GM21786 (cell line): ENCODE results near the gene NANOS3.

Experiments
- ATAC-seq: cut with Tn5 transposase; IDR thresholded peaks from one replicate; pipeline ENCODE4 v1.9.1; 2021; ENCODE audit not compliant: unreplicated experiment

NANOS3 gene

DNA sequence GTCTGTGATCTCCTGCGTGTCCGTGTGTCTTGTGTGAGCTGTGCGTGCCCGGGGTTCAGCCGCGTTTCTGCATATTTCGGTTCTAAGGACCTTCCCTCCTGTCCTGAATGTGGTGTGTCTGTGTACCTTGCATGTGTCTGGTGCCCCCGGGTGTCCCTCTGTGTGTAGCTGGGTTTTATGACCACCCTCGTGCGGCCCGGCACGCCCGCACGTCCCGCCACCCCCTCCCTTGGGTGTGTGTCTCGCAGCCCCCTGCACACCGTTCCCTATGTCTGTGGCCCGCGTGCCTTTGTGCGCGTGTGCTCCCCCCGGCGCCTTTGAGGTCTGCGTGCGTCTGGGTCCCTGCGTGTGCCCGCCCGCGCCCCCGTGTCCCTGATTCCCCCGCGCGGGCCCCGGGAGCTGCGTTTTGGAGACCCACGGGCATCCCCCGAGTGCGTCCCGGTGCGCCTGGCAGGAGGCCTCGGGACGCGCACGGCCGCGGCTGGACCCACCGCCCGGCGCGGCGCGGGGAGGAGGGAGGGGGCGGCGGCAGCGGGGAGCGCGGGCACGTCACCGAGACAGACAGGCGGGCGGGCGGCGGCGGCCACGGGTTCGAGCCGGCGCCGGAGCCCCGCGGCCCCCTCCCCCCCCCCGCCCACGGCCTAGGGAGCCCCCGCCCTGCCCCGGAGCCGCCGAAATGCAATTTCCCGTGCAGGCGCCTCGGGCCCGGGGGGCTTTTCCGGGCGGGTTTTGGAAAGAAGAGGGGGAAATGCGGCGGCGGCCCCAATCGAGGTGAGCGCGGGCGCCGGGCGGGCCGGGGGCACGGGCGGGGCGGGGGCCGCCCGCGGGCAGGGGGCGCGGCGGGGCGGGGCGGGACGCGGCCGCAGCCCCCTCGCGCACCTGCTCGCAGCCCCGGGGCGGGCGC lies 12.0 kb upstream of the NANOS3 start:
- ATAC-seq, result no peak

DNA sequence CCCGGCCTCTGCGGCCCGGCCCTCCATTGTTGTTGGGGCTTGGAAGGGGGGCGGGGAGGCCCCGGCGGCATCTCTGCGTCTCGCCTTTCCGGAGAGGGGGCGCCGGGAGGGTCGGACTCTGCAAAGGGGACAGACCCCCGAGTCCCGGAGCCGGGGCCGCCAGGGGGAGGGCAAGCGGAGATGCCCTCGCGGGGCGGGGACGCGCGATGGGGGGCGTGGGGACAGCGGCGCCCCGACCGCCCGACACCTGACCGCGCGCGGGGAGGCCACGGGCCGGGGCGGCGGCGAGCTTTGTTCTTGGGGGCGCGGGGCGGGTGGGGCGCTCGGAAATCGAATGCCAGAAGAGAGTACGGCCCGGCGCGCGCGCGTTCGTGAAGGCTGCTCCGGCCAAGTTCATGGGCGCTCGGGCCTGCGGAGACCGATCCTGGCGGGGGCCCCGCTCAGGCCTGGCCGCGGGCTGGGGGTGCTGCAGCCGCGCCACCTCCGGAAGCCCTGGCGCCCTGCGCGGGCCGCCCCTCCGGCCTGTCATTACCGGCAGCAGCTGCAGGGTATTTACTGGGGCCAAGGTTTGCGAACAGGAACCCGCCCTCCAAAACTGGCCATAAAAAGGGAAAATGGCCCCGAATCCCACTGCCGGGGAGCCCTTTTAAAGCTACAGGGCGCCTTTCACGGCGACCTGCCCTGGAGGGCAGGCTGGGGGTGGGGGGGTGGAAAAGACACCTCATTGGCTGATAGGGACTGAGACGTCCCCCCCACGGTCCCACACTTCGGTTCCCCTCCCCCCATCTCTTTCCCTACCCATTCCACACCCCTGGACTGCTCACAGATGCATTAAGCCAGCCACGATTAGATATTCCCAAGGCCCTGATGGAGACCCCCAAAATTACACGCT lies 11.1 kb upstream of the NANOS3 start:
- ATAC-seq, result no peak

DNA sequence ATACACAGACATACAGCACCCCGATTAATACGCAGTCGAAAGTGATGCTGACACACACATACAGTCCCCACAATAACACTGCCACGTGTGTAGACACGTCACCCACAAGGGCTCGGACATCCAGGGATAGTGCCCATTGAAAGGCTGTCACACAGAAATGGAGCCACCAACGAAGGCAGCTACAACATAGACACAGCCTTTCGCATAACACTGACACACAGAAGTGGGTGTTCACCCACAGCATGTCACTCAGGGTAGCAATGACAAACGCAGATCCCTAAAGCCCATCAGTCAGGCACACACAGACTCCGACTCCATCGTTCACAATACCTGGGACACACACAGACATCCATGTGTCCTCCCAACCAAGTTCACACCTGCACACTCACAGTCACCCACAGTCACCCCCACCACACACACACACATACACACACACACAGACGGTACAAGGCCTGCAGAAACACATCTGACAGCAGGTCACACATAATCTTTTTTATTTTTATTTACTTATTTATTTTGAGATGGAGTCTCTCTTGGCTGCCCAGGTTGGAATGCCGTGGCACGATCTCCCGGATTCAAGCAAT lies 10.4 kb upstream of the NANOS3 start:
- no peak for ATAC-seq

DNA sequence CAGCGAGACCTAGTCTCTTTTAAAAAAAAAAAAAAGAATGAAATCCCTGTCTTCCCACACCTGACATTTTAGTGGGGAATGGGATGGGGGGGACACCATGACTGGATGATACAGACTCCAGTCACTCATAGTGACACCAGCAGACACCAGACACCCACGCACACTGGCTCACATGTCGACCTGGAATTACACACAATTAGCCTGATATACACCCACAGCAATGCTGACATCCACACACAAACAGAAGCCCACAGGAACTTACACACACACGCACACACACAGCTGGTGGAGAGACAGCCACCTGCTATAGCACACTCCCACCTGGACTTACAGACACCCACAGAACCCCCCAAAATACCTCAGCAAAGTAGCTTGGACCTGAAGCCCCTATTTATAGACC lies 8.3 kb upstream of the NANOS3 start:
- ATAC-seq, result no peak

DNA sequence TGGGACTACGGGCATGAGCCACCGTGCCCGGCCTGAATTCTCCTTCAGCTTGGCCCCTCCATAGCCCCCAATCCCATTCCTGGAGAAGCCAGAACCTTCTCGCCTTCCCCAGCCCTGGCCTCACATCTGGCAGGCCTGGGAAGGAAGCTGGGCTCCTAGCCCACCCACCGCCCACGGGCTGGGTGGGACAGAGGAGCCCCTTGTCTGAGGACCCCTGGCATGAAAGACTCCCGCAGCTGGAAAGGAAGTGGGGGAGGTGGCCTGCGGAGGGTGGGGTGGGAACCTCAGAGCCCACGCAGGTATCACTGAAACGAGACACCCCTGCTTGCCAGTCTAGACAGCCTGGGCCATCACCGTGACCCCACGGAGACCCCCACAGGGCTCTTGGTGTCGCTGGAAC lies 7.7 kb upstream of the NANOS3 start:
- no peak for ATAC-seq

DNA sequence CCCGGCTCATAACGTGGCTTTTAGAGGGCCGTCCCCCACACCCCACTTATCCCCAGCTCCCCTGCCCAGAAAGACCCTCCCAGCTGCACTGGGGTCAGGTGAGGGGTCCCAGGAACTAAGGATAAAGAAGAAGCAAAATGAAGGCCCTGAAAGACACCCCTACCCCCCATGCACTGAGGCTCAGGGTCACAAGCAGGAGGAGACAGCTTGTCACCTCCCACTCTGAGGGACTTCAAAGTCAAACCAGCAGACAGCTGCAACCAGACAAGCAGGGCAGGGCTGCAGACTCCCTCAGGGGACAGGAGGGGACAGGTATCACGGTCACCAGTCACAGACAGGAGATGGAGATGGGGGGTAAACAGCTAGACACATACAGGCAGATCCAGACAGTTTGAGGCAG lies 6.1 kb upstream of the NANOS3 start:
- ATAC-seq, result no peak

DNA sequence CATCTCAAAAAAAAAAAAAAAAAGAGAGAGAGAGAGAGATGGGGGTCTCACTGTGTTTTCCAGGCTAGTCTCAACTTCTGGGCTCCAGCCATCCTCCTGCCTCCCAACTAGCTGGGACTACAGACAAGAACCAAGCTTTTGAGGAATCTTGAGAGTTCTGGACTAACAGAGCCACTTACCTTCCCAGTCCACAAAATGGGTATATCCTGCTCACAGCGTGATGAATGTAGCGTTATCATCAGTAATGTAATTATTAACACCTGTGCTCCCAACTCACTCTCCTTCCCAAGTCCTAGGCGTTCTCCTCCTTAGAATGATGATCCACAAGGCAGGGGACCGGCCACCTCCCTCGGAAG lies 4.6 kb upstream of the NANOS3 start:
- no peak for ATAC-seq

DNA sequence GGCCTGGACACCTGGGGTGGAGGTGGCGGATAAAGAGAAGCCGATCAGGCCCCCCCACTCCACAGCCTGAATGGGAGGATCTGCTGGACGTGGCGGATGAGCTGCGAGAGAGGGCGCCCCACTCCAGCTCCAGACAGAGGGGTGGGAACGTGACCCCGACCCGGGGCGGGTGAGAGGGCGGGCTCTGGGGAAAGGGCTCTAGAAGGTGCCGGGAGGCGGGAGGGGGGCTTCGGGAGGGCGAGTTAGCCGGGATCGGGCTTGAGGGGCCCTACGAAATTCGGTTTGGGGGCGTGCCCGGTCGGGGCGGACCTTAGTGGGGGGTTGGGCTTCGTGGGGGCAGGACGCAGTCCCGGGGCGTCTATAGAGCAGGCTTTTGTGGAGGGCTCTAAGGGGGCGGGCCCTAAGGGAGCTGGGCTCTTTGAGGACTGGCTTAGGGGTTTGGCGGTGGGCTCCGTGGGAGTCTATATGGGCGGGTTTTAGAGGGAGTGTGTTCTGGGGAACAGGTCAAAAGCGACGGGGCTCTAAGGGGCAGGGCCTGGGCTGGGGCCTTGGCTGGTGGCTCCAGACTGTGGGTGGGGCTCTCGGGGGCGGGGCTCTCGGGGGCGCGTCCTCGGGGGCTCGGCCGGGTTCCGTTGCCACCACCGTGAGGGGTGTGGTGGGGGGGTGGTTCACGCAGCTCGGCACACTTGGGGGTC lies 4.1 kb upstream of the NANOS3 start:
- ATAC-seq, result no peak

DNA sequence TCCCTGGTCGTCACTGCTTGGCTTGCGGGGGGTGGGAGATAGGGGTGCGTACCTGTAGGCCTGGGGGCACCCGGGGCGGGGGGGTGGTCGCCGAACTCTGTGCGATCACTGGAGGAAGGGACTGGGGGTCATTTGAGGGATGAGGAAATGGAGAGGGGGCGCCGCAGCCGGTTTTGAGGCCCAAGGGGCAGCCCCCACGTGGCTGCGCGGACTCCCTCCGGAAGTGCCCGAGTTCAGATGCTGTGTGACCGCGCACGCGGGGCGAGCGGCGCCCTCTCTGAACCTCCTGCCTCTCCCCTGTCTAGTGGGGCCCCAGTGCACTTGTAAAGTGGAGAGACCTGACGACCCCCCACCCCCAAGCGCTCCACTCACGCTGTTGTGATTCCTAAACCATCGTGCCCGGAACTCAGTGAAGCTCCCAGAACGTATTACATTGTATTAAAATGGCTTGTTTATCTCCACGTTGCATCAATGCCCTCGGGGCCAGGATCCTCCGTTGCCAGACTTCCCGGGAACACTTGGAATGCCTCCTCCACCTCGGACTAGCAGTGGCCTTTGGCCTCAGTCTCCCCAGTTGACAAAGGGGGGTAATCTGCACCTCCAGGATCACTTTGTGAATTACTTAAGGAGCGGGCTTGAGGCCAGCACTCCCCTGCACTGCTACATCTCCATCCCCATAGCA lies 3.0 kb upstream of the NANOS3 start:
- ATAC-seq, result no peak

DNA sequence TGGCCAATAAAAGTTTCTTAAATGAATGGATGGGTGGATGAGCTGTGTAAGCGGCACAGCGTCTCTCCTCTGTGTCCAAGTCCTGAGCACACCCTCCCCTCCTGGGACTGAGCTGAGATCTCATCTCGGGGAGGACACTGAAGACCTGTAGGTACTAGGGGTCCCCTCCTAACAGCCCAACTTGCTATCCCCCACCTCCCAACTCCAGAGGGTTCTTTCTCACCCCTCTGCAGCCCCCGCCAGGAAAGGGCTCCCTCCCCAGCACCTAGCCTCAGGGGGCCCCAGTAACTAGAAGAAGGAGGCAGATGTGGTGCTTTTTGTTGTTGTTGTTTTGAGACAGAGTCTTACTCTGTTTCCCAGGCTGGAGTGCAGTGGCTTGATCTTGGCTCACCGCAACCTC lies 1.1 kb upstream of the NANOS3 start:
- no peak for ATAC-seq

DNA sequence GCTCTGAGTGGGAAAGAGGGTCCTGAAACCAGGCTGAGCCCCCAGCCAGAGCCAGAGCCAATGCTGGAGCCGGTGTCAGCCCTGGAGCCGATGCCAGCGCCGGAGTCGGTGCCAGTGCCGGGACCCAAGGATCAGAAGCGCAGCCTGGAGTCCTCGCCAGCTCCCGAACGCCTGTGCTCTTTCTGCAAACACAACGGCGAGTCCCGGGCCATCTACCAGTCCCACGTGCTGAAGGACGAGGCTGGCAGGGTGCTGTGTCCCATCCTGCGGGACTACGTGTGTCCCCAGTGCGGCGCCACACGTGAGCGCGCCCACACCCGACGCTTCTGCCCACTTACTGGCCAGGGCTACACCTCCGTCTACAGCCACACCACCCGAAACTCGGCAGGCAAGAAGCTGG lies 369 bp downstream of the NANOS3 start:
- ATAC-seq, result no peak

DNA sequence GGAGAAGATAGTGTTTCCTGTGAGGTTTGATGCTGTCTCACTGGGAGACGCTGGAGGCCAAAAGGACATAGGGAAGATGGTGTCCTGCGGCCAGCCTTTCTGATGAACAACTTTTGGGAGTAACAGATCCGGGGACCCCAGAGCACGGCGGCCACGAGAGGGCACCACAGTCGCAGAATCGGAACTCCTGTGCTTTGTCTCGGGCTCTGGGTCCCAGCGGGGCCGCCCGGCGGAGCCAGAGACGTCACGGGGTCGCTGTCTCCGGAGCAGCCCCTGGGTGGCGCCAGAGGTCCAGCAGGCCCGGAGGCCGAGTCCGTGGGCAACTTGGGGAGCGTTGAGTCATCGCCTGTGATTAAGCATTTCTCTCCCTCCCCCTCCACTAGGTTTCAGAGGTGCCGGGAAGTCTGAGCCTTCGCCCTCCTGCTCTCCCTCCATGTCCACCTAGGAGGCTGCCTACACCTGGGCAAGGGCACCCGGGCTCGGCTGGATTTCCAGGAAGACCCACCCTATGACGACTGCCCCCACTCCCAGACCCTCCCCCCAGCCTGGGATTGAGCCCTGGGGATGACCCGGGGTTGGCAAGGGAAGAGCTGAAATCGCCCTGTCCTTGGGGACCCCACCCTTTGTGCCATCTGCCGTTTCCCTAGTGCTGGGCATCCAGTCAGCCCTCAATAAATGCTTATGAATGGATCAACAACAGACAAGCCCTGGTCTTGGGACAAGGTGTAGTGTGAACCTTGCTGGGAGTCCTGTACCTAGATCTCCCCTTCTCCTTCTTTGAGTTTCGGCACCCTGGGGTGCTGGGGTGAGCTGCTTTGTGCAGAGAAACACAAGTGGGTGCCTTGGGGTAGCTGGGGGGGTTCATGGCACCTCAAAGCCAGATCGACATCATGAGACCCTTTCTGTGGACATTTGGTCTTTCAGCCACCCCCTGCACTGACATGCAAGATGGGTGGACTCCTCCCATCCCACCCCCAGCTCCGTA lies 3.4 kb downstream of the NANOS3 start:
- peak; percentile 83 for ATAC-seq

DNA sequence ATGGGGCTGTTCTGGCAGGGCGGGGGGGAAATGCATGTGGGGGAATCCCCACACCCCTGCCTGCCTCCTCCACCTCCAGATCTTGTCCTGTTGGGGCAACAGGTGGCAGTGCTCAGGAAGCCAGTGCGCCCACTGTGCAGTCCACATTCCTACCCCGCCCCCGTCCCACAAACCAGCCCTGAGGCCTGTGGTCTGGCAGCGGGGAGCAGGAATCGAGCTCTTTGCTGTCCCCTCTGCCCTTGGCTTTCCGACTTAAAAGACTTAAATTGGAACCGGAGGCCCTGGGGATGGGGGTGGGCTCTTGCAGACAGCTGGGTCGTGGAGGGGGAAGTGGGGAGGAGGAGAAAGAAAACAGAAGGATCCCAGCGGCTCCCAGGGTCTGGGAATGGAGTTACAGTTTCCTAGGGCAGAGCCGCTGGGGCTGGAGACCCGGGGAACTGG lies 4.3 kb downstream of the NANOS3 start:
- ATAC-seq, result no peak

DNA sequence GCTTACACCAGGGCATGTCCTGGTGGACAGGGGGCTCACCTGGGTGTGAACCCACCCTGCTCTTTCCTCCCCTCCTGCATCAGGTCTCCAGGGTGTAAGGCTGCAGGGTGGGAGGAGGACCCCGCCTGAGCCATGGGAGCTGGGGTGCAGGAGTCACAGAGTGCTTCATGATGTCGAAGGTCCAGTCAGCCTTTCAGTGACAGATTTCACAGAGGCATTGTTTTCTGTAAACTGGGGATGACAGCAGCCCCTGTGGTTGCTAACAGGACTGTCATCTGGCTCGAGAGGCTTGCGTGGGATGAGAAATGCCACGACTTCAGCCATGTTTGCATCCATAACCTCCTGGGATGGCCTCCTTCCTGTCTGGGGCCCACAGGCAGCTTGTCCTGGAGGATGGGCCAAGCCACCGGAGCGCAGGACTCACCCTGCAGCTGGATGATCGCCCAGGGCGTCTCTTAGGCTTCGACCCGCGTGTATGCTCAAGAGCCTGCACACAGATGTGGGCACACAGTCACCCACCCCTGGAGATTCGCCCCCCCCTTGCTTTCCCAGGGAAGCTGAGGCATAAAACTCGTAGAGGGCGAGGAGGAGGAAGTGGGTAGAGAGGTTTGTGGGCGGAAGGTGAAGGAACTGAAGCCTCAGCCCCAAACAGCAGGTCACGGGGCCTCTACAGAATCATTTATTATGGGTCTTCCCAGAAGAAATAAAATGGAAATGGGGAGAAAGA lies 4.9 kb downstream of the NANOS3 start:
- no peak for ATAC-seq

DNA sequence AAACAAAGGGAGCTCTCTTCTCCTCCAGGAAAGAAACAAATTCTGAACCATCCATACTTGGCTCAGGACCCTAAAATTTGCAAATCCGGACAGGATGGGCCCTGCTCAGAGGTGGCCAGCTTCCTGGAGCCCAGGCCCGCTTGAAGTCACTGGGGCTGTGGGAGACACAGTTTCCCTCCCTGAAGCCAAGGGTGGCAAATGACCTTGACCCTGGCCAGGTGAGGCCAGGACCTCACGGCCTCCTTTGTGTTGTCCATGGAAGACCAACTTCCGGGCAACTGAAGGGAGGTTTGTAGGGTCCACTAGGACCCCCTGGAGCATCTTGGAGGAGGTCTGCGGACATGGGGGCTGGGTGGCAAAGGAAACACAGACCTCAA lies 5.5 kb downstream of the NANOS3 start:
- no peak for ATAC-seq

DNA sequence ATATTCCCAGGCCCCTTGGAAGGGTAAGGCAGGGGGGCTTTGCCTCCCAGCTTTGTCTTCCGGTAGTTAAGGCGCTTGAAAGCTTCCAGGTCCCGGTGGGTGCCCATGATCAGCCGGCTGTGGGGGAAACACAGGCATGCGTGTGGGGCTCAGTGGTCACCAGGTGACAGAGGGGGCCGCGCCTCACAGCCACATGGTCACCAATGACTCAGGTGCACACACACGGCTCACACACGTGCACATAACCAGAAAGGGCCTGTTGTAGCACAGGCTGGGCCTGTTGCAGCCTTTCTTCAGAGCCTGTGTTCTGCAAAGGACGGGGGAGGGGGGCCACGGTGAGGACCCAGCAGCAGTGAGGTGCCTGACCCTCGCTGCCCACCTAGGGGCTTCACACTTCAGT lies 5.9 kb downstream of the NANOS3 start:
- no peak for ATAC-seq

DNA sequence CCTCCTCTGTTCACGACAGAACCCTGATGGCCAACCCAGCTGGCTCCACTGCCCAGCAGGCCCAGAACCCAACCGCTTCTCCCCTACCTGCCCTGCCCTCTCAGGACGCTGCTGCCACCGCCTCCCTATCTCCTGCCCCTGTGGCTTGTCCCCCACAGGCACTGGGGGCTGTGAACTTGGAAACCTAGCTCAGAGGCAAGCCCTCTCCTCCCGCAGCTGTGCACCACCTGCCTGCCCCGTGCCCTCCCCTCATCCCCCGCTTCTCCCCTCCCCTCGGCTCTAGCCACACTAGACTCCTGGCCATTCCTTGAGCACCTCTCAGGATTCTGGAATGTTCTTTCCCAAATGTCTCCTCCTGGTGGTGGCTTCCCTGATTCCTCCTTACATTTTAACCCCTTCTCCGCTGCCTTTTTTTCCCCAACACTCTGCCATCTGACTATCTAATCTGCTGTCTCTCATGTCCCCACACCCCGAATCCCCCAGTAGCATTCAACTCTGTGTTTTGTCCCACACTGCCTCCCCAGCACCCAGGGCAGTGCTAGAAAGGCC lies 6.7 kb downstream of the NANOS3 start:
- no peak for ATAC-seq
